Endothelial cell of umbilical vein (primary cell): ENCODE results near the gene GPR161.

ENCODE experiments used
- CTCF ChIP-seq, 2 donors: IDR thresholded peaks; 1 replicate in 1 of 2; 2 replicates in 1 of 2; pipeline ENCODE4 v1.5.1; 2011; ENCODE audit warnings: low read length in 2 of 2, mild to moderate bottlenecking in 2 of 2, moderate library complexity in 2 of 2, control low read depth in 1 of 2, inconsistent platforms in 1 of 2, low read depth in 1 of 2; ENCODE audit not compliant: insufficient read depth in 1 of 2; ENCODE audit errors: extremely low read depth in 1 of 2
- MAX ChIP-seq: IDR thresholded peaks from 2 replicates; pipeline ENCODE4 v1.6.1; 2011; ENCODE audit not compliant: insufficient read depth, insufficient read length
- POLR2AphosphoS5 ChIP-seq: IDR thresholded peaks from 2 replicates; pipeline ENCODE4 v1.6.1; 2012; ENCODE audit warnings: low read depth, mild to moderate bottlenecking, control low read depth, low read length, moderate library complexity; ENCODE audit not compliant: insufficient read depth

GRCh38 chr1:168136709-168137514 lies at the start of gene GPR161:
- TF ChIP-seq CTCF (IDR thresholded peaks at IDR 0.05; ENCODE audit: extremely low read depth in 1 of 2, insufficient read depth in 1 of 2, low read depth in 1 of 2, low read length in 2 of 2) (no peak), POLR2AphosphoS5 (peak; percentile 61), MAX (no peak)
